Activated naive CD4-positive, alpha-beta T cell treated with Interleukin-2 at 50 U/mL for 16 hours (primary cell): Measurements from ENCODE around the gene OBI1.

ENCODE experiments used
- DNase-seq: peaks from one replicate; pipeline ENCODE4 v3.0.0-alpha.2; 2020

OBI1 gene

GRCh38 chr13:78603240-78603957, 55.6 kb downstream of the OBI1 start, which contains the start of gene POU4F1:
Gene POU4F1, minus strand, starts transcription at chr13:78603552. Its CDS starts 226 bp downstream, at chr13:78603326.
- DNase-seq: peak; percentile 57

- DNase-seq: no peak
Observed at GRCh38 chr13:78602561-78603239, 56.3 kb downstream of the OBI1 start.

- DNase-seq: no peak
Observed at GRCh38 chr13:78601874-78602560, 56.9 kb downstream of the OBI1 start.

GRCh38 chr13:78601124-78601873, 57.7 kb downstream of the OBI1 start:
- no peak for DNase-seq

GRCh38 chr13:78600280-78600883, 58.6 kb downstream of the OBI1 start:
- DNase-seq: no peak

GRCh38 chr13:78599645-78600279, 59.2 kb downstream of the OBI1 start:
- no peak for DNase-seq

- no peak for DNase-seq
Observed at GRCh38 chr13:78598966-78599644, 59.9 kb downstream of the OBI1 start.

- DNase-seq: no peak
Observed at GRCh38 chr13:78598116-78598781, 60.7 kb downstream of the OBI1 start.

- no peak for DNase-seq
Observed at GRCh38 chr13:78597602-78597932, 61.4 kb downstream of the OBI1 start.

- DNase-seq: no peak
Observed at GRCh38 chr13:78596736-78597601, 62.0 kb downstream of the OBI1 start.

GRCh38 chr13:78596399-78596735, 62.6 kb downstream of the OBI1 start:
- DNase-seq: no peak

- DNase-seq: no peak
Observed at GRCh38 chr13:78595495-78596398, 63.2 kb downstream of the OBI1 start.

GRCh38 chr13:78594456-78594975, 64.4 kb downstream of the OBI1 start:
- no peak for DNase-seq

GRCh38 chr13:78593652-78594455, 65.1 kb downstream of the OBI1 start:
- no peak for DNase-seq

GRCh38 chr13:78593129-78593528, 65.8 kb downstream of the OBI1 start:
- DNase-seq: no peak

- no peak for DNase-seq
Observed at GRCh38 chr13:78592584-78592983, 66.4 kb downstream of the OBI1 start.

- DNase-seq: no peak
Observed at GRCh38 chr13:78589206-78589605, 69.7 kb downstream of the OBI1 start.

- no peak for DNase-seq
Observed at GRCh38 chr13:78587395-78587794, 71.6 kb downstream of the OBI1 start.
